H1 (cell line): Measurements from ENCODE around the gene RDH12. TPM values are rescaled to one million over a fixed set of nuclear protein-coding genes. Genes with fewer than 3 reads are reported as not detected.

Experiments
- CTCF ChIA-PET: fragments of 300-600 bp; sonication (Branson Sonifier 250); formaldehyde crosslinking; loops from one replicate; lab custom pipeline; 2021; ENCODE audit not compliant: partially characterized antibody; lab: Charles Lee
- POLR2A ChIA-PET: fragments of 300-600 bp; sonication (Branson Sonifier 250); formaldehyde crosslinking; loops from one replicate; lab custom pipeline; 2021; ENCODE audit warnings: inconsistent platforms; ENCODE audit not compliant: partially characterized antibody; lab: Charles Lee
- DNase-seq, 2 experiments: peaks; one replicate each; pipeline versions ENCODE4 v3.0.0 to v3.0.0-alpha.2; 2010 to 2022; ENCODE audit warnings: low spot score in 2 of 2, low read depth in 1 of 2, mixed read lengths in 1 of 2
- FAIRE-seq: peaks from 2 replicates; lab custom pipeline; 2011; peaks lifted over from hg19 to GRCh38; lab: Jason Lieb, UNC
- H2AFZ ChIP-seq: 2 replicates; pipeline ENCODE4 v1.8.1; 2012; ENCODE audit warnings: low read length, inconsistent platforms
- H2AK5ac ChIP-seq: 2 replicates; pipeline ENCODE4 v1.6.1; 2013; ENCODE audit warnings: low read depth, low read length
- H2BK120ac ChIP-seq: replicated peaks from 2 replicates; pipeline ENCODE3; 2013; ENCODE audit warnings: low read depth, low read length, inconsistent platforms
- H2BK12ac ChIP-seq: 2 replicates; pipeline ENCODE4 v1.6.1; 2013; ENCODE audit warnings: low read depth, low read length
- H2BK15ac ChIP-seq: 2 replicates; pipeline ENCODE4 v1.6.1; 2013; ENCODE audit warnings: low read length
- H2BK20ac ChIP-seq: 2 replicates; pipeline ENCODE4 v1.6.1; 2013; ENCODE audit warnings: low read length
- H2BK5ac ChIP-seq: 2 replicates; pipeline ENCODE4 v1.6.1; 2013; ENCODE audit warnings: low read depth, low read length
- H3K14ac ChIP-seq: 2 replicates; pipeline ENCODE4 v1.6.1; 2013; ENCODE audit warnings: inconsistent platforms; ENCODE audit not compliant: insufficient read length
- H3K18ac ChIP-seq: 2 replicates; pipeline ENCODE4 v1.6.1; 2013; ENCODE audit warnings: low read length; ENCODE audit errors: extremely low read depth
- H3K23ac ChIP-seq: 2 replicates; pipeline ENCODE4 v1.6.1; 2013; ENCODE audit warnings: inconsistent platforms; ENCODE audit not compliant: insufficient read length
- H3K23me2 ChIP-seq: 2 replicates; pipeline ENCODE4 v1.6.1; 2013; ENCODE audit warnings: low read depth, low read length
- H3K27ac ChIP-seq: 2 replicates; pipeline ENCODE4 v1.6.1; 2011; ENCODE audit warnings: low read depth, low read length, inconsistent platforms
- H3K27me3 ChIP-seq, 4 experiments: replicated peaks in 1 of 4; 1 replicate in 1 of 4; 2 replicates in 3 of 4; pipeline versions ENCODE4 v1.6.1 to v1.8.1; 2011 to 2013; ENCODE audit warnings: low read length in 3 of 4, mild to moderate bottlenecking in 3 of 4, inconsistent platforms in 2 of 4, mixed read lengths in 2 of 4, moderate library complexity in 1 of 4; ENCODE audit not compliant: control insufficient read depth in 3 of 4, insufficient read depth in 3 of 4; ENCODE audit errors: extremely low read depth in 1 of 4
- H3K36me3 ChIP-seq, 4 experiments: 2 replicates each; pipeline versions ENCODE4 v1.6.1 to v1.8.1; 2011 to 2013; ENCODE audit warnings: mild to moderate bottlenecking in 4 of 4, low read length in 3 of 4, moderate library complexity in 2 of 4, control low read depth in 1 of 4, inconsistent platforms in 1 of 4; ENCODE audit not compliant: insufficient read depth in 4 of 4, control insufficient read depth in 2 of 4
- H3K4ac ChIP-seq: replicated peaks from 2 replicates; pipeline ENCODE3; 2013; ENCODE audit warnings: low read length, low read depth, mixed read lengths, inconsistent platforms; ENCODE audit not compliant: insufficient read length
- H3K4me1 ChIP-seq, 4 experiments: replicated peaks in 1 of 4; 1 replicate in 1 of 4; 2 replicates in 3 of 4; pipeline versions ENCODE4 v1.6.1 to v1.8.1; 2011 to 2013; ENCODE audit warnings: low read length in 3 of 4, inconsistent platforms in 2 of 4, mixed read lengths in 1 of 4; ENCODE audit not compliant: insufficient read depth in 4 of 4, control insufficient read depth in 3 of 4
- H3K4me2 ChIP-seq, 2 experiments: 2 replicates each; pipeline versions ENCODE4 v1.6.1 to v1.8.1; 2011 to 2013; ENCODE audit warnings: low read depth in 2 of 2, low read length in 2 of 2, control low read depth in 1 of 2, inconsistent platforms in 1 of 2, mild to moderate bottlenecking in 1 of 2; ENCODE audit not compliant: insufficient read depth in 1 of 2
- H3K4me3 ChIP-seq, 4 experiments: fragments of 200-600, 300-600 bp in 1 of 4; sonication (generic), shearing (Covaris generic), sonication (Bioruptor Twin) in 1 of 4; 2 replicates each; pipeline versions ENCODE4 v1.5.1 to v1.8.1; 2011 to 2016; ENCODE audit warnings: low read length in 4 of 4, low read depth in 3 of 4, control low read depth in 2 of 4, inconsistent platforms in 2 of 4, mild to moderate bottlenecking in 2 of 4, mixed read lengths in 1 of 4, moderate library complexity in 1 of 4; ENCODE audit not compliant: insufficient read depth in 2 of 4; ENCODE audit errors: extremely low read depth in 1 of 4
- H3K56ac ChIP-seq: replicated peaks from 2 replicates; pipeline ENCODE3; 2013; ENCODE audit warnings: low read depth, mild to moderate bottlenecking, mixed read lengths, low read length, inconsistent platforms; ENCODE audit not compliant: insufficient read length
- H3K79me1 ChIP-seq: 2 replicates; pipeline ENCODE4 v1.6.1; 2013; ENCODE audit warnings: low read depth, low read length, control low read depth
- H3K79me2 ChIP-seq, 2 experiments: 2 replicates each; pipeline versions ENCODE4 v1.6.1 to v1.8.1; 2012 to 2013; ENCODE audit warnings: low read length in 2 of 2, mild to moderate bottlenecking in 2 of 2, inconsistent platforms in 1 of 2; ENCODE audit not compliant: insufficient read depth in 2 of 2, control insufficient read depth in 1 of 2
- H3K9ac ChIP-seq, 4 experiments: replicated peaks in 1 of 4; 1 replicate in 1 of 4; 2 replicates in 3 of 4; pipeline versions ENCODE4 v1.6.1 to v1.8.1; 2011 to 2013; ENCODE audit warnings: low read depth in 3 of 4, low read length in 3 of 4, control low read depth in 2 of 4, mild to moderate bottlenecking in 2 of 4, moderate library complexity in 2 of 4, inconsistent platforms in 1 of 4; ENCODE audit errors: extremely low read depth in 1 of 4
- H3K9me3 ChIP-seq, 2 experiments: 2 replicates each; pipeline versions ENCODE4 v1.6.1 to v1.8.1; 2012 to 2013; ENCODE audit warnings: mild to moderate bottlenecking in 2 of 2, moderate library complexity in 2 of 2, control low read depth in 1 of 2, inconsistent platforms in 1 of 2, low read depth in 1 of 2, low read length in 1 of 2, mixed read lengths in 1 of 2; ENCODE audit not compliant: insufficient read depth in 2 of 2
- H4K20me1 ChIP-seq, 2 experiments: replicated peaks in 1 of 2; 2 replicates each; pipeline versions ENCODE3 to v1.8.1; 2011 to 2013; ENCODE audit warnings: inconsistent platforms in 2 of 2, low read length in 2 of 2, mild to moderate bottlenecking in 1 of 2; ENCODE audit not compliant: insufficient read depth in 2 of 2, control insufficient read depth in 1 of 2
- H4K5ac ChIP-seq: 2 replicates; pipeline ENCODE4 v1.6.1; 2013; ENCODE audit warnings: low read length, low read depth, mixed read lengths, inconsistent platforms; ENCODE audit not compliant: insufficient read length
- H4K8ac ChIP-seq: 2 replicates; pipeline ENCODE4 v1.8.0; 2013; ENCODE audit warnings: mild to moderate bottlenecking, moderate library complexity, low read length, inconsistent platforms; ENCODE audit not compliant: insufficient read depth; ENCODE audit errors: extremely low read depth
- H4K91ac ChIP-seq: replicated peaks from 2 replicates; pipeline ENCODE3; 2013; ENCODE audit warnings: low read length, mixed read lengths, inconsistent platforms; ENCODE audit not compliant: insufficient read length
- BRCA1 ChIP-seq: IDR thresholded peaks from 2 replicates; pipeline ENCODE4 v1.6.1; 2012; ENCODE audit warnings: low read depth, low read length, improper control_type of control experiment
- JUN ChIP-seq: IDR thresholded peaks from 2 replicates; pipeline ENCODE4 v1.6.1; 2011; ENCODE audit warnings: low read depth, mild to moderate bottlenecking, improper control_type of control experiment, low read length
- SIRT6 ChIP-seq: IDR thresholded peaks from one replicate; pipeline ENCODE4 v1.7.1; 2012; ENCODE audit warnings: low read length, inconsistent platforms
- SRF ChIP-seq: IDR thresholded peaks from 2 replicates; pipeline ENCODE4 v1.6.1; 2011; ENCODE audit warnings: mild to moderate bottlenecking, low read depth, low read length, moderate library complexity
- TAF1 ChIP-seq: IDR thresholded peaks from 2 replicates; pipeline ENCODE4 v1.6.1; 2011; ENCODE audit warnings: mild to moderate bottlenecking, low read depth, low read length
- TAF7 ChIP-seq: optimal IDR thresholded peaks from 2 replicates; pipeline ENCODE3; 2011; ENCODE audit warnings: low read depth, mild to moderate bottlenecking, inconsistent platforms, low read length, moderate library complexity, borderline replicate concordance
- WGBS, 2 experiments: shearing (Covaris generic) in 1 of 2; methylation state at CpG; one replicate each; pipeline versions ENCODE4 v1.1.6 to v1.1.7; 2013 to 2015; ENCODE audit warnings: low lambda C conversion rate in 2 of 2, mixed read lengths in 2 of 2, inconsistent platforms in 1 of 2, low coverage in 1 of 2, missing lambda C conversion rate in 1 of 2; ENCODE audit not compliant: insufficient replicate concordance in 2 of 2, insufficient coverage in 1 of 2, insufficient read length in 1 of 2; ENCODE audit errors: extremely low coverage in 1 of 2, missing lambda C conversion rate in 1 of 2; 5-methylcytosine and 5-hydroxymethylcytosine counted together
- polyA plus RNA-seq, 7 experiments: library from polyadenylated mRNA; depleted of rRNA in 3 of 7; stranded (reverse) in 5 of 7; unstranded in 2 of 7; fragments of >200 nt in 5 of 7; fragments of 200-250 nt in 2 of 7; gene quantifications; 1 replicate in 5 of 7; 2 replicates in 1 of 7; 4 replicates in 1 of 7; pipeline versions ENCODE4 v1.2.1 to v1.2.3, GENCODE V29; 2011 to 2013; ENCODE audit warnings: missing spikeins in 2 of 7, mixed read lengths in 2 of 7
- total RNA-seq: library from RNA; stranded (reverse); fragmentation: NEBNext Ultra II Directional; extraction: Animal tissue kit (Norgen Biotek cat#: 25700); gene quantifications from 2 replicates; pipeline ENCODE4 v1.2.1, GENCODE V29; 2021

RDH12 gene
- total and polyA plus RNA-seq, 2 of the 8 experiments (the other 6 are each of a cell fraction or from before 2014, with no cell fraction given): 1.2 to 1.5 TPM

- TF ChIP-seq SIRT6 (no peak), BRCA1 (no peak), JUN (no peak), SRF (no peak), TAF7 (no peak), TAF1 (no peak)
- TF ChIP-seq, all 59 proteins: peak for 0
- Histone ChIP-seq H3K27me3 (no peaks in the 10 kb centered on the region), H3K9ac (no peak overlapping the region), H4K20me1 (peaks cover 5 to 16% of the 10 kb centered on the region in 2 experiments), H3K79me1 (peaks cover 13% of the 10 kb centered on the region; the same call in 1 of the 2 replicates), H2BK120ac (no peak overlapping the region), H3K4me1 (peaks cover 3 to 5% (median 4%) of the 10 kb centered on the region in 4 experiments; a peak in 4 of 7 replicates), H4K8ac (no peak overlapping the region), H3K36me3 (peaks cover 43 to 77% (median 69%) of the 10 kb centered on the region in 4 experiments), H3K23me2 (0 out of 2 replicates have a peak, but pooled peaks cover 2% of the 10 kb centered on the region), H3K4ac (no peak overlapping the region), H3K56ac (no peak overlapping the region), H2AFZ (no peak overlapping the region), H3K27ac (no peak overlapping the region), H2AK5ac (no peak overlapping the region), H3K23ac (no peak overlapping the region), H4K91ac (no peak overlapping the region), H3K4me3 (no peak overlapping the region), H3K14ac (no peak overlapping the region), H2BK5ac (no peak overlapping the region), H3K79me2 (peaks cover 12 to 64% of the 10 kb centered on the region in 2 experiments), H4K5ac (no peak overlapping the region), H3K9me3 (no peaks in the 10 kb centered on the region), H3K4me2 (no peak overlapping the region), H2BK15ac (no peak overlapping the region), H3K18ac (no peak overlapping the region), H2BK12ac (no peak overlapping the region), H2BK20ac (no peak overlapping the region)
- ChIA-PET CTCF (interaction anchor here (5.1 kb wide), 1 partner anchor 14 kb away, joined by 24 read pairs; no protein-coding TSS in a partner anchor), POLR2A (interaction anchor here (0.9 kb wide), 1 partner anchor 35 kb away, joined by 3 read pairs; no protein-coding TSS in a partner anchor)
- FAIRE-seq (no peak), DNase-seq (no peak)
- 86% methylated on average over 4 of the region's 4 CpGs; no CpG with 5 or more reads in 1 of the 2 experiments for WGBS, 2 experiments
Measured at GRCh38 chr14:67690011-67690410, 11.7 kb upstream of the RDH12 start.
